ENCODE results near the gene ANAPC15. TPM values are rescaled to one million over a fixed set of nuclear protein-coding genes. Genes with fewer than 3 reads are reported as not detected.

Gene ANAPC15
- total and polyA plus RNA-seq, 2 of the 13 experiments (the other 11 are each of a cell fraction or from before 2014, with no cell fraction given) = 18.8 to 25.7 TPM

- no peak for TF ChIP-seq NR2F2 (IDR thresholded peaks at IDR 0.05; ENCODE audit: borderline replicate concordance, low read depth)
These were observed 10.1 kb upstream of the ANAPC15 start (continued) for GRCh38 chr11:72122607-72123006.

- H3K4me2 ChIP-seq (ENCODE audit: low read depth, low read length) = no peak overlapping the region
- H3K27me3 ChIP-seq (ENCODE audit: control insufficient read depth in 1 of 2, insufficient read depth in 2 of 2, low read length in 2 of 2) = peaks cover 1 to 12% of the 10 kb centered on the region in 2 experiments; a peak in 2 of 5 replicates
- ChIA-PET CTCF (ENCODE audit: low intra/inter-chr PET ratio, low total read pairs) (no interaction called here), POLR2A (no interaction called here)
- FAIRE-seq (no peak), ATAC-seq (no peak), DNase-seq (ENCODE audit: low spot score) (no peak)
- H3K4me1 ChIP-seq (ENCODE audit: insufficient read depth, low read length) = peaks cover 6% of the 10 kb centered on the region; the same call in 1 of the 2 replicates
- no peak overlapping the region for H3K4me3 ChIP-seq (replicated peaks in 1 of 3; ENCODE audit: insufficient read depth in 1 of 3, low read depth in 2 of 3, low read length in 3 of 3)
- H3K9me3 ChIP-seq (ENCODE audit: low read length) = no peaks in the 10 kb centered on the region
- no peaks in the 10 kb centered on the region for H4K20me1 ChIP-seq (ENCODE audit: insufficient read depth, low read length)
- no peaks in the 10 kb centered on the region for H3K36me3 ChIP-seq (replicated peaks in 1 of 2; ENCODE audit: control insufficient read depth in 1 of 2, insufficient read depth in 2 of 2, low read length in 2 of 2)
- H3K9ac ChIP-seq (ENCODE audit: insufficient read depth, low read depth, low read length) = no peak overlapping the region
- H3K79me2 ChIP-seq (ENCODE audit: insufficient read depth, low read length) = no peaks in the 10 kb centered on the region
- 62% methylated on average over 2 of the region's 2 CpGs for WGBS (ENCODE audit: low lambda C conversion rate)
- no TSS peak for BruUV-seq (replicated peaks)
- H3K27ac ChIP-seq (ENCODE audit: extremely low read length, insufficient read depth, low read length) = no peak overlapping the region
- TF ChIP-seq SOX5 (CRISPR knock-in tag; IDR thresholded peaks at IDR 0.05; ENCODE audit: borderline replicate concordance) = no peak
- H2AFZ ChIP-seq (ENCODE audit: low read length) = no peak overlapping the region
- intact Hi-C loops (cut with micrococcal nuclease; ENCODE audit: unreplicated experiment) = no loop called here
- in situ Hi-C loops (cut with HindIII; ENCODE audit: extremely low pct_ligation_motif_present, low pct_unique_long_range_greater_than_20kb) = no loop called here
These were observed 8.4 kb upstream of the ANAPC15 start for GRCh38 chr11:72120930-72121329.

GRCh38 chr11:72119198-72119597 lies 6.7 kb upstream of the ANAPC15 start:
- no peak for ATAC-seq
- CTCF ChIA-PET (ENCODE audit: low intra/inter-chr PET ratio, low total read pairs) = no interaction called here
- no peak for FAIRE-seq
- Histone ChIP-seq H4K20me1 (ENCODE audit: insufficient read depth, low read length) (no peaks in the 10 kb centered on the region), H3K4me3 (replicated peaks in 1 of 3; ENCODE audit: insufficient read depth in 1 of 3, low read depth in 2 of 3, low read length in 3 of 3) (no peak overlapping the region), H3K4me2 (ENCODE audit: low read depth, low read length) (no peak overlapping the region), H3K4me1 (ENCODE audit: insufficient read depth, low read length) (peaks cover 6% of the 10 kb centered on the region; the same call in 1 of the 2 replicates), H2AFZ (ENCODE audit: low read length) (no peak overlapping the region), H3K79me2 (ENCODE audit: insufficient read depth, low read length) (no peaks in the 10 kb centered on the region), H3K36me3 (replicated peaks in 1 of 2; ENCODE audit: control insufficient read depth in 1 of 2, insufficient read depth in 2 of 2, low read length in 2 of 2) (no peaks in the 10 kb centered on the region), H3K9me3 (ENCODE audit: low read length) (no peaks in the 10 kb centered on the region), H3K9ac (ENCODE audit: insufficient read depth, low read depth, low read length) (no peak overlapping the region), H3K27ac (ENCODE audit: extremely low read length, insufficient read depth, low read length) (no peak overlapping the region), H3K27me3 (ENCODE audit: control insufficient read depth in 1 of 2, insufficient read depth in 2 of 2, low read length in 2 of 2) (peaks cover 1 to 13% of the 10 kb centered on the region in 2 experiments; a peak in 2 of 5 replicates)
- TF ChIP-seq SMAD1 (CRISPR knock-in tag; IDR thresholded peaks at IDR 0.05; ENCODE audit: borderline replicate concordance, low read depth) = no peak
- BruUV-seq (replicated peaks) = no TSS peak
- intact Hi-C loops (cut with micrococcal nuclease; ENCODE audit: unreplicated experiment) (no loop called here), in situ Hi-C loops (cut with HindIII; ENCODE audit: extremely low pct_ligation_motif_present, low pct_unique_long_range_greater_than_20kb) (no loop called here)
- 57% methylated on average over 6 of the region's 6 CpGs for WGBS (ENCODE audit: low lambda C conversion rate)
- POLR2A ChIA-PET = no interaction called here
- no peak for DNase-seq (ENCODE audit: low spot score)
